Activated CD8-positive, alpha-beta memory T cell treated with anti-CD3 and anti-CD28 coated beads for 48 hours (primary cell): ENCODE data around the gene GUK1.
"Not testable (repeated sequence)": the region's sequence is repeated elsewhere in the genome, so short reads cannot be mapped to it uniquely, and the experiment has no call there.

Source experiments
- DNase-seq, 3 experiments: peaks; one replicate each; pipeline ENCODE4 v3.0.0-alpha.2; 2020; ENCODE audit warnings: low read depth in 2 of 3, low spot score in 2 of 3

The GUK1 gene

DNA sequence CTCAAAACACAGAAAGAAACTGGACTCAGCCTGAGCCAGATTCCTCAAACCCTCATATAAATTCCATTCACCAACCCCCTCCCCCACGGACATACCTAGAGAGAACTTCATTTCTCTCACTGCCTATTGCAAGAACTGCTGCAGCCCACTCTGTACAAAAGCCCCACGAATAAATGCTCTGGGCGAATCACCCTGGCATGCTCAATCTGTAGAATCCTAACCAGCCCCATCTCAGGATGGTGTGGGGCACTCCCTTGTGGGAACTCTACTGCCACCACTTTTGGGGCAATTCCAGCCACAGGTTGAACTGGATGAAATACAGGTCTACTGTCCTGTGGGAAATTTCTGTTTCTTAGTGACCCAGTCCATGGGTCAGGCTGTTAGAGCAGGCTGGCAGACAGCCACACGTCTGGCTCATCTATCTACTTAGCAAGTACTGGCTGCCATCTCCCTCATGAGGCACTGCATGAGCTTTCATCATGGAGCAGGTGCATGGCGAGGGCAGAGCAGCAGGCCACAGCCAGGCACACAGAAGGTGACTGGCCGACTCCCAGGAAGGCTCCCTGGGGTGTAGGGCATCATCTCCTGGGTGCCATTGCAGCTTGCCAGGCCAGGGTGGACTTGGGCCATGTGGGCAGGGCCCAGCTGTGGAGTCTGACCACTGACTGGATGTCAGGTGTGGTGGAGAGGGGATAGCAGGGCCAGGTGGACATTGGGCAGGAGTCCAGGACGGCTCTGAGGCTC, 35.4 kb upstream of the GUK1 start:
- no peak for DNase-seq

- no peak for DNase-seq
Observed at GRCh38 chr1:228105270-228105995, 34.6 kb upstream of the GUK1 start.

GRCh38 chr1:228105996-228106799, 33.9 kb upstream of the GUK1 start:
- DNase-seq, result no peak

GRCh38 chr1:228106800-228107054, 33.4 kb upstream of the GUK1 start:
- no peak for DNase-seq

DNA sequence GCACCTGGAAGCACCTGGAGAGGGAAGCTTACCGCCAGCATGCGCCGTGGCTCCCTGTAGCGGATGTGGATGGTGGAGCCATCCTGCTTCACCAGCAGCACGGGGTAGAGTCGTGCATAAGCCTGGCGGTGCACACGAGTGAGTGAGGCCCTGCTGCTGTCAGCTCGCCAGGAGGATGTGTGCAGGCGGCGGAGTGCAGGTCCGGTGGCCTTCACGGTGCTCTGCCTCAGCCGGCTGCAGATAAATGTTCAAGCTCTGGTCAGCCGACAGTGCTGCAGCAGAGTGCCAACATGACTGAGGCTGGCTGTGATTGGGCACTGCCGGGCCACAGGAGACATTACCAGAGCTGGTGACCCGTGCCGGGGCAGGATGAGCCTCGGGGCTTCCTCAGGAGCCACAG, 32.4 kb upstream of the GUK1 start:
- no peak for DNase-seq

- no peak for DNase-seq
Observed at GRCh38 chr1:228108055-228108690, 31.9 kb upstream of the GUK1 start.

- DNase-seq, result no peak
Observed at GRCh38 chr1:228108742-228109072, 31.4 kb upstream of the GUK1 start.

DNA sequence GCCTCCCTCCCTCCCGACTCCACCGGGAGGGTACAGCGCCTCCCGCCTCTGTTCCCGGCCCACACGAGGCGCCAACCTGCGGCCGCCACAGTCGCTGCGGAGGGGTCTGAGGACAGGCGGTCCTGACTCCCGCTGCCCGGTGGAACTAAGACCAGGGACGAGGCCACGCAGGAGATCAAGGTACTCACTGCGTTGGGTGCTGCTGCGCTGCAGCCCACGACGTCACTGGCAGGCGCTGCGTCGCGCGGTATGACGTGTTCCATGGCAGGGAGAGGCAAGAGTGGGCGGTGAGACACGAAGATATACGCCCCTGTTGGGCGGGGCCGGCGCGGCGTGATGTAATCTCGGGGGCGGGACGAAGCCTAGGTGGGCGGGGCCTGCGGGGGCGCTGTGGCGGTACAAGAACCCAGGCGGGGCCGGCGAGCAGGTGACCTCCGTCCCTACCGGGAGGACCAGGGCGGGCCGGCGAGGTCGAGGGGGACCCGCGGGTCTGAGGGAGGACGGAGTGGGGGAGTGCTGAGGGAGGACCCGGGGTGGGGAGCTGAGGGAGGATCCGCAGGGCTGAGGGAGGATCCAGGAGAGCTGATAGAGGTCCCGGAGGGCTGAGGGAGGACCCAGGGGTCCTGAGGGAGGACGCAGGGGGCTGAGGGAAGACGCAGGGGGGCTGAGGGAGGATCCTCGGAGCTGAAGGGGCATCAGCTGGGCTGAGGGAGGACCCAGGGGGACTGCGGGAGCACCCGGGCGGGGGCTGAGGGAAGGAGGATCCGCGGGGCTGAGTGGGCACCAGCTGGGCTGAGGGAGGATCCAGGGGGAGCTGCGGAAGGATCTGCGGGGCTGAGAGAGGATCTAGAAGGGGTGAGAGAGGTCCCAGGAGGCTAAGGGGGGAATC, 30.8 kb upstream of the GUK1 start, which contains the start of gene MRPL55:
Gene MRPL55 (minus strand): TSS at position 227 of the 889 bp plus-strand sequence. CDS start 1,039 bp downstream, outside the sequence.
- peak; percentile 97 to 100 (median 99) for DNase-seq

GRCh38 chr1:228109962-228110488, 30.1 kb upstream of the GUK1 start:
- DNase-seq, result no peak

DNA sequence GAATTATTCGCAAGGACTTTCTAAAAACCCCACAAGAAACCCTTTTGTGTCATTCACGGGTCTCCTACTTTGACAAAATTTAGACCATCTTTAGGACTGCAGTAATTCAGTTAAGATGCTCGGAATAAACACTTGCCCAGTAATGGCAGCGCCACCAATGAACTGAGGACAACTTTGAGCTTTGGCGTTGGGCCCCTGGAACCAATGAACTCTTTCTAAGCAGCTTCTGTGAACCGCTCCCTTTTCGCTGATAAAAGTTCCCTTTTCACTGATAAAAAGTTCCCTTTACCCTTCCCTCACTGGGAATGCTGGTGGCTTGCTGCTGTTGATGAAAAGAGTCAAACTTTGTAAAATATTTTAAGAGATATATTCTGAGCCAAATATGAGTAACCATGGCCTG, 29.5 kb upstream of the GUK1 start:
- no peak for DNase-seq

DNA sequence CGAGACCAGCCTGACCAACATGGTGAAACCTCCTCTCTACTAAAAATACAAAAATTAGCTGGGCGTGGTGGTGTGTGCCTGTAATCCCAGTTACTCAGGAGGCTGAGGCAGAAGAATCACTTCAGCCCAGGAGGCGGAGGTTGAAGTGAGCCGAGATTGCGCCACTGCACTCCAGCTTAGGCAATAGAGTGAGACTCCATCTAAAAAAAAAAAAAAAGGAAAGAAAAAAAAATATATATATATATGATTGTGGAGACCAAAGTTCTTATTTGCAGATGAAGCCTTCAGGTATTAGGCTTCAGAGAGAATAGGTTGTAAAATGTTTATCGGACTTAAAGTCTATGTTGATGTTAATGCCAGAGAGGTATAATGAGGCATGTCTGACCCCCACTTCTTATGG, 28.8 kb upstream of the GUK1 start:
- not testable (repeated sequence) for DNase-seq

GRCh38 chr1:228112167-228112566, 27.9 kb upstream of the GUK1 start:
- no peak for DNase-seq

DNA sequence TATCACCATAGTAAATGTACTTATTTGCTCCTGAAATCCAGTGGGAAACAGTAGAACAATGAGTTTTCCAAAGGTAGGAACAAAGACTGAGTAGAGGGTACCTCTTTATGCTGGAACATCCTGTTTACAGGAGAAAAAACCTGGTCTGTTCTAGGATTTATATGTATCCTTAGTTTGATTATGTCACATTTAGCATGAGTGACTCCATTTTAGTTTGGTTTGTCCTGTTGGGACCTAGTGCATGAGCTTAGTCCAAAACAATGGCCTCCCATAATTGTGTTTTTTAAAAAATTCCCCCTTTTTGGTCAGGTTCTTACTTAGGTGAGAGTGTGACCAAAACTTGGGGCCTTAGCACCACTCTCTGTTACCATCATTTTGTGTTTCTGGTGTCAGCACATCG, 27.5 kb upstream of the GUK1 start:
- no peak for DNase-seq

GRCh38 chr1:228114827-228115226, 25.3 kb upstream of the GUK1 start:
- no peak for DNase-seq

GRCh38 chr1:228117335-228117734, 22.7 kb upstream of the GUK1 start:
- no peak for DNase-seq

DNA sequence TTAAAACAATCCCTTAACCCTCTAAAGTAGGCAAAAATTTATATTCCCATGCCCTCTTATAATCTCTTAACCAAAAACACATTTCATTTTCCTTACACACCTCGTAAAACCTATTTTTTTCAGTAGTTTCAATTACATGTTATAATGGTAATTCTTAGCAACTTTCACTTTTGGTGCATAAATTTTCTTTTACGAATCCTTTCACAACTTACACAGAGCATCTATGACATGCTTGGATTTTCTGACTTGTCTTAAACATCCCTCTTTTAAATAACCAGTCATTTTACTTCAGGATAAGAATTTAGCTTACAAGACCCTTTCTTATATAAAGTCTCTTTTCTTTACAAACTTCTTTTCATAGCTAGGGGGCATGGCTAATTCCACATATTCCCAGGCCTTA, 22.0 kb upstream of the GUK1 start:
- DNase-seq, result no peak

GRCh38 chr1:228120351-228120750, 19.7 kb upstream of the GUK1 start:
- DNase-seq, result no peak

DNA sequence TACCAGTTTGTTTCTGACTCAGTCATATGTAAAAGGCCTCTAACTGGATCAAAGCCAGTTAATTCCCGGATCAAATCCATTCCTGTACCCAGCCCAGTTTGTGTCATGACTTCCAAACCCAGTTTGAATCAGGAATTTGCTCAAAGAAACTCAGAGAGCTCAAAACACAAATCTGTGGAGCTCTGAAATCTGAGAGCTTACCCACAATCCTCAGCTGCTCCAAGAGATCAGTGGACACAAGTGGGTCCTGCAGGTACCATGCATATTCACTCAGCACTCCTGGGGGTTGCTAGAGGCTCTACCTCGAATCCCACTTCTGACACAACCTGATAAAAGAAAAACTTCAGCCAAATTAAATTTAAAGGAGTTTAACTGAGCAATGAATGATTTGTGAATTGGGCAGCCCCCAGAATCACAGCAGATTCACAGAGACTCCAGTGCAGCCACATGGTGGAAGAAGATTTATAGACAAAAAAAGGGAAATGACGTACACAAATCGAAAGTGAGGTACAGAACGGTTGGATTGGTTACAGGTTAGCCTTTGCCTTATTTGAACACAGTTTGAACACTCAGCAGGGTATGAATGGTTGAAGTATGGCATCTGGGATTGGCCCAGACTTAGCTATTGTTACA, 19.1 kb upstream of the GUK1 start:
- DNase-seq, result no peak

- no peak for DNase-seq
Observed at GRCh38 chr1:228122921-228123441, 17.1 kb upstream of the GUK1 start.

DNA sequence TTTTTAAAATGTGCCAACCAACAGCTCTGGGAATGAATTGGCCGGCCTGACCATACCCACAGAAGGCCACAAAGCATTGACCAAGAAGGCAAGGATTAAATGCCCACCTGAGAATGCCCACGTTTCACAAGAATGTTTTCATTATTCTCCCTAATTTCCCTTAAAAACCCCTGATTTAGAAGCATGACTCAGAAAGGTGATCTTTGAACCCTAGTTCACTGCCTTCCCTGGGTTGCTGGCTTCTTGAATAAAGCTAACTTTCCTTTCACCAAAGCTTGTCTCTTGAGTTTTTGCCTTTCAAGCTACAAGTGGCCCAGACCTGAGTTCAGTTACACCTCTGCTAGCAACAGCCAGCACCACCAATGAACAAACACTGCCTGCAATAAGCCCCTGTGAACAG, 16.6 kb upstream of the GUK1 start:
- DNase-seq, result no peak
